H9 (cell line): ENCODE results near the gene ZNF865. TPM values are rescaled to one million over a fixed set of nuclear protein-coding genes. Genes with fewer than 3 reads are reported as not detected.
A peak's percentile ranks its signal among the peaks of the same experiment; 100 is the strongest.

Source experiments
- DNase-seq: peaks from one replicate; pipeline ENCODE4 v3.0.0-alpha.2; 2017
- H2AFZ ChIP-seq: one replicate; pipeline ENCODE4 v1.6.1; 2013; ENCODE audit warnings: mild to moderate bottlenecking, low read length, control low read depth, moderate library complexity
- H2AK5ac ChIP-seq: 2 replicates; pipeline ENCODE4 v1.6.1; 2013; ENCODE audit warnings: low read length, control low read depth, mixed read lengths; ENCODE audit not compliant: insufficient read length
- H2BK120ac ChIP-seq: one replicate; pipeline ENCODE4 v1.6.1; 2013; ENCODE audit warnings: low read depth, mild to moderate bottlenecking, low read length, control low read depth, inconsistent platforms; ENCODE audit not compliant: poor library complexity, severe bottlenecking
- H2BK12ac ChIP-seq: 2 replicates; pipeline ENCODE4 v1.6.1; 2013; ENCODE audit warnings: low read length, control low read depth, mixed read lengths, low read depth; ENCODE audit not compliant: insufficient read length
- H2BK15ac ChIP-seq: 2 replicates; pipeline ENCODE4 v1.6.1; 2013; ENCODE audit warnings: low read depth, low read length, control low read depth
- H2BK20ac ChIP-seq: one replicate; pipeline ENCODE4 v1.6.1; 2013; ENCODE audit warnings: low read depth, mild to moderate bottlenecking, low read length, control low read depth, inconsistent platforms; ENCODE audit not compliant: poor library complexity, severe bottlenecking
- H2BK5ac ChIP-seq: 2 replicates; pipeline ENCODE4 v1.6.1; 2013; ENCODE audit warnings: low read length, control low read depth, mixed read lengths; ENCODE audit not compliant: insufficient read length
- H3K14ac ChIP-seq: 2 replicates; pipeline ENCODE4 v1.6.1; 2013; ENCODE audit warnings: low read length, control low read depth; ENCODE audit not compliant: insufficient read depth
- H3K18ac ChIP-seq: 2 replicates; pipeline ENCODE4 v1.6.1; 2013; ENCODE audit warnings: low read depth, mild to moderate bottlenecking, mixed read lengths, low read length, control low read depth; ENCODE audit not compliant: insufficient read length
- H3K23ac ChIP-seq: 2 replicates; pipeline ENCODE4 v1.6.1; 2013; ENCODE audit warnings: low read length, control low read depth, mixed read lengths, low read depth; ENCODE audit not compliant: insufficient read length
- H3K23me2 ChIP-seq: 2 replicates; pipeline ENCODE4 v1.6.1; 2013; ENCODE audit warnings: low read depth, mild to moderate bottlenecking, mixed read lengths, low read length, control low read depth; ENCODE audit not compliant: insufficient read length, poor library complexity, severe bottlenecking
- H3K27ac ChIP-seq: 2 replicates; pipeline ENCODE4 v1.5.1; 2013; ENCODE audit warnings: low read length, control low read depth, mixed read lengths, low read depth; ENCODE audit not compliant: insufficient read length
- H3K27me3 ChIP-seq: 2 replicates; pipeline ENCODE4 v1.6.1; 2013; ENCODE audit warnings: low read length, control low read depth, inconsistent platforms; ENCODE audit not compliant: insufficient read depth
- H3K4ac ChIP-seq: 2 replicates; pipeline ENCODE4 v1.6.1; 2013; ENCODE audit warnings: low read depth, mild to moderate bottlenecking, control low read depth, inconsistent platforms, low read length, moderate library complexity
- H3K4me1 ChIP-seq: 2 replicates; pipeline ENCODE4 v1.6.1; 2013; ENCODE audit warnings: low read length, control low read depth, inconsistent platforms; ENCODE audit not compliant: insufficient read depth
- H3K4me2 ChIP-seq: 2 replicates; pipeline ENCODE4 v1.6.1; 2013; ENCODE audit warnings: low read length, control low read depth, mixed read lengths; ENCODE audit not compliant: insufficient read length, insufficient read depth
- H3K56ac ChIP-seq: 2 replicates; pipeline ENCODE4 v1.6.1; 2013; ENCODE audit warnings: low read depth, mild to moderate bottlenecking, mixed read lengths, low read length, control low read depth; ENCODE audit not compliant: insufficient read length
- H3K79me1 ChIP-seq: 2 replicates; pipeline ENCODE4 v1.6.1; 2013; ENCODE audit warnings: low read depth, mild to moderate bottlenecking, moderate library complexity, low read length, control low read depth, inconsistent platforms; ENCODE audit not compliant: insufficient read depth, poor library complexity, severe bottlenecking
- H3K79me2 ChIP-seq: 2 replicates; pipeline ENCODE4 v1.6.1; 2013; ENCODE audit warnings: low read length, control low read depth, inconsistent platforms; ENCODE audit not compliant: insufficient read depth
- H3K9ac ChIP-seq: 2 replicates; pipeline ENCODE4 v1.6.1; 2013; ENCODE audit warnings: low read length, control low read depth, mixed read lengths; ENCODE audit not compliant: insufficient read length; ENCODE audit errors: extremely low read depth
- H3K9me3 ChIP-seq: one replicate; pipeline ENCODE4 v1.6.1; 2013; ENCODE audit warnings: low read depth, low read length, inconsistent platforms; ENCODE audit not compliant: control insufficient read depth
- H3T11ph ChIP-seq: one replicate; pipeline ENCODE4 v1.6.1; 2013; ENCODE audit warnings: mild to moderate bottlenecking, low read length, control low read depth, inconsistent platforms
- H4K20me1 ChIP-seq: one replicate; pipeline ENCODE4 v1.6.1; 2013; ENCODE audit not compliant: control insufficient read depth, insufficient read length, insufficient read depth
- H4K5ac ChIP-seq: 2 replicates; pipeline ENCODE4 v1.6.1; 2013; ENCODE audit warnings: low read depth, mild to moderate bottlenecking, mixed read lengths, low read length, control low read depth; ENCODE audit not compliant: insufficient read length
- H4K8ac ChIP-seq: replicated peaks from 2 replicates; pipeline ENCODE4 v1.6.1; 2013; ENCODE audit warnings: low read length, control low read depth, mixed read lengths, low read depth; ENCODE audit not compliant: insufficient read length
- H4K91ac ChIP-seq: 2 replicates; pipeline ENCODE4 v1.6.1; 2013; ENCODE audit warnings: low read depth, mild to moderate bottlenecking, moderate library complexity, mixed read lengths, low read length, control low read depth; ENCODE audit not compliant: insufficient read length
- H3K27ac Mint-ChIP-seq, 3 experiments: 2 replicates in 2 of 3; 3 replicates in 1 of 3; pipeline ENCODE4 v1.8.0; 2020 to 2021; ENCODE audit warnings: mixed read lengths in 3 of 3, mild to moderate bottlenecking in 1 of 3, moderate library complexity in 1 of 3
- H3K27me3 Mint-ChIP-seq: 2 replicates; pipeline ENCODE4 v1.8.0; 2021; ENCODE audit warnings: low read depth, mild to moderate bottlenecking, moderate library complexity, mixed read lengths
- H3K36me3 Mint-ChIP-seq, 3 experiments: 2 replicates in 2 of 3; 3 replicates in 1 of 3; pipeline ENCODE4 v1.8.0; 2020 to 2021; ENCODE audit warnings: low read depth in 3 of 3, mixed read lengths in 3 of 3; ENCODE audit not compliant: insufficient read depth in 1 of 3
- H3K4me1 Mint-ChIP-seq, 2 experiments: 2 replicates each; pipeline ENCODE4 v1.8.0; 2020; ENCODE audit warnings: mixed read lengths in 2 of 2
- H3K4me3 Mint-ChIP-seq, 2 experiments: 2 replicates in 1 of 2; 3 replicates in 1 of 2; pipeline ENCODE4 v1.8.0; 2020 to 2021; ENCODE audit warnings: mild to moderate bottlenecking in 2 of 2, mixed read lengths in 2 of 2, moderate library complexity in 1 of 2
- H3K9me3 Mint-ChIP-seq, 2 experiments: 2 replicates in 1 of 2; 3 replicates in 1 of 2; pipeline ENCODE4 v1.8.0; 2020; ENCODE audit warnings: mild to moderate bottlenecking in 2 of 2, mixed read lengths in 2 of 2, moderate library complexity in 1 of 2
- WGBS: extraction: QIAGEN DNeasy Blood & Tissue Kit; methylation state at CpG from one replicate; pipeline ENCODE4 v1.1.7; 2013; ENCODE audit warnings: missing lambda C conversion rate, low lambda C conversion rate, mixed read lengths; ENCODE audit not compliant: insufficient read length; ENCODE audit errors: extremely low coverage; 5-methylcytosine and 5-hydroxymethylcytosine counted together
- long read RNA-seq: library from polyadenylated mRNA; unstranded; transcript quantifications from one replicate; pipeline ENCODE4 v2.0.0, GENCODE V29; 2020
- total RNA-seq: library from RNA; stranded (reverse); gene quantifications from 2 replicates; pipeline ENCODE4 v1.2.1, GENCODE V29; 2021
- TF ChIP-seq, protein P1 (sequence below): fragments of 200-600 bp; sonication (generic); conservative IDR thresholded peaks from 3 replicates; pipeline ENCODE4 v1.8.0; 2021; ENCODE audit warnings: antibody characterized with exemption, mild to moderate bottlenecking

The ZNF865 gene
- total RNA-seq = 13.8 and 14.3 TPM in 2 replicates
- long read RNA-seq, partial matches to known transcripts = 0 of 5 reads
- long read RNA-seq, other reads (novel, unspliced or antisense) = 5 of 5 reads

DNA sequence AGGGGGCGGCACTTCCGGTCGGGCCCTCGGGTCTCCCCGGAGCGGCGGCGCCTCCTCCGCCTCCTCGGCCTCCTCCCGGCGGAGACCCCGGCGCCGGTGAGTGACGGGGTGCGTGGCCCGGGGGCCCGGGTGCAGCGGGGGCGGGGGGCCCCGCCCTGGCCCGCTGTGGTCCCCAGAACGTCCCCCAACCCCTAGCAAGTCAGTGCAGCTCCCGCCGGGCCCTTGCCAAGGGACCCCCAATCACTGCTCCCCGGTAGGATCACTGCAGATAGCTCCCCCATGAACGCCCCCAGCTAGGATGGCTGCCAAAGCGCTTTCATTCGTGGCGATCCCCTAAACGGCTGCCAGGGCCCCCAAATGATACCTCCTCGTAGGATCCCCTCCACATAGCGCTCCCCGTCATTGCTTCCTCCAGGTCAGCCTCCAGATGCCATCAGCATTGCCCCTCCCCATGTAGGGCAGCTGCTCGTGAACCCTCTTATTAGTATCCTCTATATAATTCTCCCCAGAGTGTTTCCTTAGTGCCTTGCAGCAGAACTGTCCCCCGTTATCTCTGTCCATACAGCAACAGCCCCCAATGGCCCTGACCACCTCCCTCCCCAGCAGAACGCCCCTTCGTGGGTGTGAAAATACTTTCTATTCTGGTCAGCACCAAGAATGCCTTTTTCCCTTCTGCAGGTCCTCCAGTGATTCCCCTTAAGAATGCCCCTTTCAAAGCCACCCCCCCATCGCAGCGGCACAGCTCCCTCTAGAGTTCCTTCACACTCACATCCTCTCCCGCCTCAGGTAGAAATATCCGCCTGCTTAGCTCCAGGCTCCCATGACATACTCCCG is at the start of gene ZNF865:
Gene ZNF865, plus strand, starts transcription at position 11 of the 834 bp plus-strand sequence. CDS start 7,972 bp downstream, outside the sequence.
- peak within 1 kb of the TSS; percentile 68 for H3K18ac ChIP-seq
- no peaks in the 10 kb centered on the region for H3K9me3 ChIP-seq
- H2BK120ac ChIP-seq = no peak within 1 kb of the TSS
- Mint-ChIP-seq H3K4me3 (peak within 1 kb of the TSS; percentile 92 to 97), H3K27ac (peak within 1 kb of the TSS; percentile 98 to 99 (median 98)), H3K4me1 (peaks cover 31 to 32% of the 10 kb centered on the region in 2 experiments), H3K36me3 (peaks cover 14 to 31% (median 23%) of the 10 kb centered on the region in 3 experiments), H3K9me3 (peaks cover 2 to 4% of the 10 kb centered on the region in 2 experiments; a peak in 1 of 5 replicates), H3K27me3 (no peaks in the 10 kb centered on the region)
- TF ChIP-seq, protein P1, sequence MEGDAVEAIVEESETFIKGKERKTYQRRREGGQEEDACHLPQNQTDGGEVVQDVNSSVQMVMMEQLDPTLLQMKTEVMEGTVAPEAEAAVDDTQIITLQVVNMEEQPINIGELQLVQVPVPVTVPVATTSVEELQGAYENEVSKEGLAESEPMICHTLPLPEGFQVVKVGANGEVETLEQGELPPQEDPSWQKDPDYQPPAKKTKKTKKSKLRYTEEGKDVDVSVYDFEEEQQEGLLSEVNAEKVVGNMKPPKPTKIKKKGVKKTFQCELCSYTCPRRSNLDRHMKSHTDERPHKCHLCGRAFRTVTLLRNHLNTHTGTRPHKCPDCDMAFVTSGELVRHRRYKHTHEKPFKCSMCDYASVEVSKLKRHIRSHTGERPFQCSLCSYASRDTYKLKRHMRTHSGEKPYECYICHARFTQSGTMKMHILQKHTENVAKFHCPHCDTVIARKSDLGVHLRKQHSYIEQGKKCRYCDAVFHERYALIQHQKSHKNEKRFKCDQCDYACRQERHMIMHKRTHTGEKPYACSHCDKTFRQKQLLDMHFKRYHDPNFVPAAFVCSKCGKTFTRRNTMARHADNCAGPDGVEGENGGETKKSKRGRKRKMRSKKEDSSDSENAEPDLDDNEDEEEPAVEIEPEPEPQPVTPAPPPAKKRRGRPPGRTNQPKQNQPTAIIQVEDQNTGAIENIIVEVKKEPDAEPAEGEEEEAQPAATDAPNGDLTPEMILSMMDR = peak; percentile 80
- no peaks in the 10 kb centered on the region for H4K20me1 ChIP-seq
- H3K4me1 ChIP-seq = peaks cover 4% of the 10 kb centered on the region; the same call in 1 of the 2 replicates
- H2BK5ac ChIP-seq = no peak within 1 kb of the TSS
- no peak within 1 kb of the TSS for H3T11ph ChIP-seq
- H3K56ac ChIP-seq = no peak within 1 kb of the TSS
- DNase-seq = peak; percentile 85
- H3K9ac ChIP-seq = peak within 1 kb of the TSS; percentile 75
- H2BK15ac ChIP-seq = no peak within 1 kb of the TSS
- H2BK20ac ChIP-seq = no peak within 1 kb of the TSS
- no peak within 1 kb of the TSS for H4K8ac ChIP-seq
- WGBS = no CpG with 5 or more reads among the region's 44 CpGs
- H4K91ac ChIP-seq = no peak within 1 kb of the TSS
- H3K79me1 ChIP-seq = peaks cover 4% of the 10 kb centered on the region
- H3K27me3 ChIP-seq = no peaks in the 10 kb centered on the region
- H3K79me2 ChIP-seq = peaks cover under 1% of the 10 kb centered on the region; the same call in 1 of the 2 replicates
- H3K4ac ChIP-seq = no peak within 1 kb of the TSS
- peaks cover 8% of the 10 kb centered on the region for H3K23me2 ChIP-seq
- peak within 1 kb of the TSS; percentile 74 for H3K14ac ChIP-seq
- H2AFZ ChIP-seq = no peak within 1 kb of the TSS
- peak within 1 kb of the TSS; percentile 91 for H3K4me2 ChIP-seq
- no peak within 1 kb of the TSS for H4K5ac ChIP-seq
- H2BK12ac ChIP-seq = no peak within 1 kb of the TSS
- H3K27ac ChIP-seq = peak within 1 kb of the TSS; percentile 91
- H2AK5ac ChIP-seq = no peak within 1 kb of the TSS
- H3K23ac ChIP-seq = no peak within 1 kb of the TSS
